Measurements from ENCODE around the gene FYTTD1. TPM values are rescaled to one million over a fixed set of nuclear protein-coding genes. Genes with fewer than 3 reads are reported as not detected.
"Not testable (repeated sequence)": the region's sequence is repeated elsewhere in the genome, so short reads cannot be mapped to it uniquely, and the experiment has no call there.

Gene FYTTD1
- total RNA-seq, 1 donor from 2014 or later: 51.6 TPM

DNA sequence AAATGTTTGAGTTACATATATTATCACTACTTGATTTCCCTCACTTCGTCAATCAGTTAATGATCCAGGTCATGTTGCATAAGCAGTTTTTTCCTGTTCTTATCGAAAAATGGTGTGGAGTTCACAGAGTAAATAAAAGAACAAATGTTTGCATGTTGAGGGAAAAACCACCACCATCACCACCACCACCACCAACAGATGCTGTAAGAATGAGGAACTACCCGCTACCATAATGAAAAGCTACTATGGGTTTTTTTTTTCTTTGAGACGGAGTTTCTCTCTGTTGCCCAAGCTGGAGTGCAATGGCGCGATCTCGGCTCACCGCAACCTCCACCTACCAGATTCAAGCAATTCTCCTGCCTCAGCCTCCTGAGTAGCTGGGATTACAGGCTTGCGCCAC, 40.5 kb upstream of the FYTTD1 start:
- TF ChIP-seq, protein P1, sequence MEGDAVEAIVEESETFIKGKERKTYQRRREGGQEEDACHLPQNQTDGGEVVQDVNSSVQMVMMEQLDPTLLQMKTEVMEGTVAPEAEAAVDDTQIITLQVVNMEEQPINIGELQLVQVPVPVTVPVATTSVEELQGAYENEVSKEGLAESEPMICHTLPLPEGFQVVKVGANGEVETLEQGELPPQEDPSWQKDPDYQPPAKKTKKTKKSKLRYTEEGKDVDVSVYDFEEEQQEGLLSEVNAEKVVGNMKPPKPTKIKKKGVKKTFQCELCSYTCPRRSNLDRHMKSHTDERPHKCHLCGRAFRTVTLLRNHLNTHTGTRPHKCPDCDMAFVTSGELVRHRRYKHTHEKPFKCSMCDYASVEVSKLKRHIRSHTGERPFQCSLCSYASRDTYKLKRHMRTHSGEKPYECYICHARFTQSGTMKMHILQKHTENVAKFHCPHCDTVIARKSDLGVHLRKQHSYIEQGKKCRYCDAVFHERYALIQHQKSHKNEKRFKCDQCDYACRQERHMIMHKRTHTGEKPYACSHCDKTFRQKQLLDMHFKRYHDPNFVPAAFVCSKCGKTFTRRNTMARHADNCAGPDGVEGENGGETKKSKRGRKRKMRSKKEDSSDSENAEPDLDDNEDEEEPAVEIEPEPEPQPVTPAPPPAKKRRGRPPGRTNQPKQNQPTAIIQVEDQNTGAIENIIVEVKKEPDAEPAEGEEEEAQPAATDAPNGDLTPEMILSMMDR (IDR thresholded peaks at IDR 0.05; ENCODE audit: partially characterized antibody, unreplicated experiment): no peak
- Mint-ChIP-seq H3K36me3 (ENCODE audit: unreplicated experiment) (no peaks in the 10 kb centered on the region), H3K4me3 (ENCODE audit: unreplicated experiment) (no peak overlapping the region), H3K27ac (ENCODE audit: unreplicated experiment) (no peak overlapping the region), H3K4me1 (ENCODE audit: low read depth, unreplicated experiment) (peaks cover 8% of the 10 kb centered on the region), H3K27me3 (ENCODE audit: unreplicated experiment) (peaks cover 4% of the 10 kb centered on the region), H3K9me3 (ENCODE audit: unreplicated experiment) (no peaks in the 10 kb centered on the region)
- DNase-seq: no peak

DNA sequence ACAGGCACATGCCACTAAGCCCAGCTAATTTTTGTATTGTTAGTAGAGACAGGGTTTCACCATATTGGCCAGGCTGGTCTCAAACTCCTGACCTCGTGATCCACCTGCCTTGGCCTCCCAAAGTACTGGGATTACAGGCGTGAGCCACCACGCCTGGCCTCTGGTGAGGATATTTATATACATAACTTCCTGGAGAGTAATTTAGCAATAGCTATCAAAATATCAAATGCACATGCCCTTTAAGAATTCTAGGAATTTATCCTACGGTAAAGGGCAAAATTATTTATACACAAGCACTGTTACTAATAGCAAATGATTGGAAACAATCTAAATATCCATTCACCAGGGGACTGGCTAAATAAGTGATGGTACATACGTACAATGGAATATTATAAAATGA, 38.7 kb upstream of the FYTTD1 start:
- not testable (repeated sequence) for H3K4me3 Mint-ChIP-seq (ENCODE audit: unreplicated experiment); H3K9me3 Mint-ChIP-seq (ENCODE audit: unreplicated experiment); H3K4me1 Mint-ChIP-seq (ENCODE audit: low read depth, unreplicated experiment); H3K36me3 Mint-ChIP-seq (ENCODE audit: unreplicated experiment); H3K27me3 Mint-ChIP-seq (ENCODE audit: unreplicated experiment); H3K27ac Mint-ChIP-seq (ENCODE audit: unreplicated experiment); DNase-seq

DNA sequence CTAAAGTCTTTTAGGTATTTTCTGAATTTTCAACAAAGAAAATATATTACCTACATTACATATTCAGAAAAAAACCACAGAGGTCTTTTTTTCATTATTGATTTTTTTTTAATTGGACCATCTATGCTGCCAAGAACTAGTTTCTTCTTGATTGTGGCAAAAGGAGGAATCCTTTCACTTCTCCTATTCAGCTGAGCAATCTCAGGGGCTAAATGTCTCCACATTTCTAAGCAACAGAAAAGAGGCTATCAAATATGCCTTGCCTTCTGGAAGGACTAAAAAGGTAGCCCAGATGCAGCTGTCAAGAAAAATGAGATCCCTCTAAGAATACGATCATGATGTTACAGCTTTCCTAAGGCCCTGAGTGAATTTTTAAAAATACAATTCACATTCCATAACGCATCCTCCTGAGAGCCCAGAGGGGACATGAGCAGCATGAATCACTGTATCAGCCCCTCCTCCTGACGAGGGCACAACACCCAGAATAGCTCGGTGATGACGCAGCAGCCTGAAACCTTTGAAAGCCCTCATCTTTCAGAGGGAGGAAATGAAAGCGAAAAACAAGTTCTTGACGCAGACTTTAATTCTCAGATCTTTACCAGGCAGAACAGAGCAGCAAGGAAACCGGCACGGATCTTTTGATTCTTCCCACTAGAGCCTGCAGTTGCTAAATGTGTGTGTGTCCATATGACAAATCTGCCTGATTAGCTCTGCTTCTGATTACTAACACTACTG, 37.5 kb upstream of the FYTTD1 start:
- TF ChIP-seq, protein P1 (IDR thresholded peaks at IDR 0.05; ENCODE audit: partially characterized antibody, unreplicated experiment): no peak
- Mint-ChIP-seq H3K27ac (ENCODE audit: unreplicated experiment) (peak overlapping the region; percentile 56), H3K9me3 (ENCODE audit: unreplicated experiment) (no peaks in the 10 kb centered on the region), H3K27me3 (ENCODE audit: unreplicated experiment) (peaks cover 4% of the 10 kb centered on the region), H3K36me3 (ENCODE audit: unreplicated experiment) (no peaks in the 10 kb centered on the region), H3K4me3 (ENCODE audit: unreplicated experiment) (peak overlapping the region; percentile 59), H3K4me1 (ENCODE audit: low read depth, unreplicated experiment) (peaks cover 8% of the 10 kb centered on the region)
- peak; percentile 55 for DNase-seq

DNA sequence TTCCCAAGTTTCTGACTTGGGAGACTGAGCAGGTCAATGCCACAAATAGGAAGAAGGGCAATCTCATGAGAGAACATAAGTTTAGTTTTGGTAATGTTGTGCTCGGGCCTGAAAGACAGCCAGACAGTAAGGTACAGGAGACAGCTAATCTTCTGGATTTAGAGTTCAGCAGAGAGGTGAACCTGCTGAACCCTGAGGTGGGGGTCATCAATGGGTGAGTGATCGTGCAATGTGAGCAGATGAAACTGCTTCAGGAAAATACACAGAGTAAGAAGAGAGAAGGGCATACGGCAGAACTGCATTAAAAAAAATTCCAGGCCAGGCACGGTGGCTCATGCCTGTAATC, 36.2 kb upstream of the FYTTD1 start:
- Mint-ChIP-seq H3K4me3 (ENCODE audit: unreplicated experiment) (no peak overlapping the region), H3K4me1 (ENCODE audit: low read depth, unreplicated experiment) (peaks cover 8% of the 10 kb centered on the region), H3K27ac (ENCODE audit: unreplicated experiment) (peak overlapping the region; percentile 20), H3K27me3 (ENCODE audit: unreplicated experiment) (peaks cover 4% of the 10 kb centered on the region), H3K9me3 (ENCODE audit: unreplicated experiment) (no peaks in the 10 kb centered on the region), H3K36me3 (ENCODE audit: unreplicated experiment) (peaks cover 5% of the 10 kb centered on the region)
- DNase-seq: no peak
- TF ChIP-seq, protein P1 (IDR thresholded peaks at IDR 0.05; ENCODE audit: partially characterized antibody, unreplicated experiment): no peak

DNA sequence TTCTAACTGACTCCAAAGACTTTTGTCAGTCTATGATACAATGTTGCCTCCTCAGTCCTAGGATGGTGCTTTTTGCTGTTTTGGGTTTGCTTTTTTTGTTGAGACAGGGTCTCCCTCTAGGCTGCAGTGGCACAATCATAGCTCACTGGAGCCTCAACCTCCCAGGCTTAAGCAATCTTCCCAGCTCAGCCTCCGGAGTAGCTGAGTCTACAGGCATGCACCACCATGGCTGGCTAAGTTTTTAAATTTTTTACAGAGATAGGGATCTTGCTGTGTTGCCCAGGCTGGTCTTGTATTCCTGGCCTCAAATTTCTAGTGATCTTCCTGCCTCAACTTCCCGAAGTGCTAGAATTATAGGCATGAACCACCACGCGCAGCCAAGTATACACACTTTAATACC, 35.4 kb upstream of the FYTTD1 start:
- no peak overlapping the region for H3K27ac Mint-ChIP-seq (ENCODE audit: unreplicated experiment)
- DNase-seq: no peak
- peaks cover 4% of the 10 kb centered on the region for H3K27me3 Mint-ChIP-seq (ENCODE audit: unreplicated experiment)
- TF ChIP-seq, protein P1 (IDR thresholded peaks at IDR 0.05; ENCODE audit: partially characterized antibody, unreplicated experiment): no peak
- H3K9me3 Mint-ChIP-seq (ENCODE audit: unreplicated experiment): no peaks in the 10 kb centered on the region
- H3K4me1 Mint-ChIP-seq (ENCODE audit: low read depth, unreplicated experiment): peaks cover 8% of the 10 kb centered on the region
- H3K4me3 Mint-ChIP-seq (ENCODE audit: unreplicated experiment): no peak overlapping the region
- peaks cover 5% of the 10 kb centered on the region for H3K36me3 Mint-ChIP-seq (ENCODE audit: unreplicated experiment)

All from glutamatergic neuron (in vitro differentiated cells).